Stimulated activated CD4-positive, alpha-beta T cell treated with anti-CD3 and anti-CD28 coated beads, Interleukin-1b, Interleukin-23, amount 100 ng/mL, for 4 hours (primary cell): ENCODE data around the gene UROC1.

Experiments
- DNase-seq, 2 donors: peaks; one replicate each; pipeline ENCODE4 v3.0.0-alpha.2; 2020; ENCODE audit warnings: low read depth in 2 of 2

Gene UROC1

GRCh38 chr3:126530171-126531050 is 12.8 kb upstream of the UROC1 start:
- no peak for DNase-seq

GRCh38 chr3:126529585-126530170 is 12.1 kb upstream of the UROC1 start:
- DNase-seq: no peak

DNA sequence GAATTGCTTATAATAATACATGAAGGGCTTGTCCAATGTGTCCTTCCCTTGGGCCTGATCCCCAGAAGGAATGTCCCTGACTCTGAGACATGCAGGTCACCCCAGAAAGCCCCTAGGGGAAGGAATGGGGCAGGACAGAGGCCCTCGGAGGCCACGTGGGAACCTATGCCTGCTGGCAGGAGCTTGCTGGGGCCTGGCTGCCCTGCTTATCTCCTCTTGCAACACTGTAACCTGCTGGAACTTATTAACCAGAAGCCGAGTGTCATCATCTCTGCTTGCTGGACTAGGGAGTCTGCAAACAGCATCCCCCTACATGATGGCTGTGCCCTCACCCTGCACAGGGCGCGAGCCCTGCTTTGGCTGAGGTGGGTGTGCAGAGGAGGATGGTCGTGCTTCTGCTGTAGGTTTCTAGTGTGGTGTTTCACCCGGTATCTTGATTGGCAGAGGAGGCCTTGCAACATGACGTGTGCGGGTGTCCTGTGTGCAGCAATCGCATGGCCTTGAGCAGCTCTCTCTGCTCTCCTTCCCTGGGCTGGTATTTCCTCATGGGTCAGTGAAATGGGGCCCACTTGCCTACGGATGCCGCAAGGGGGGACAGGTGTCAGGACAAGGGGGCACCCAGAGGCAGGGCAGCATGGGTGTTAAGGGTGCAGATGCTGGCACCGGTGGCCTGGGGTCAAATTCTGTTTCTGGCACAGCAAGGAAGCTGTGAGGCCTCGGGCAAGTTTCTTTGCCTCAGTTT is 11.4 kb upstream of the UROC1 start:
- DNase-seq: no peak

DNA sequence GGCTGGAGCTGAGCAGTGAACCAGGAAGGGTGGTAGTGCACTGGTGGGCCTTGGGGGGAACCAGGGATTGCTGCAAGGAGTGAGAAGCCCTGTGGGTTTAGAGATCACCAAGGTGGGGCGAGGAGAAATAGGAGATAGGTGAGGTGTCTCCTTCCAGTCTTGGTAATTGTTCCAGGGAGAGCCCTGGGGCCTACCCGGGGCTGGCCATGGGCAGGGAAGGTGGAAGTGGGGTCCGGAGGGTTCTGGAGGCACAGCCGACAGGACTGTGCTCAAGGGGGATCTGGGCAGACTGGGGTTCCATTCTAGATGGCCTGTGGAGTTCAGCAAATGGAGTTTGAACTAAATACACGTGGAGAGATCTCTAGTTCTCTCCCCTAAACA is 10.8 kb upstream of the UROC1 start:
- no peak for DNase-seq

GRCh38 chr3:126527455-126528211 is 10.1 kb upstream of the UROC1 start:
- no peak for DNase-seq

GRCh38 chr3:126527006-126527405 is 9.4 kb upstream of the UROC1 start:
- no peak for DNase-seq

DNA sequence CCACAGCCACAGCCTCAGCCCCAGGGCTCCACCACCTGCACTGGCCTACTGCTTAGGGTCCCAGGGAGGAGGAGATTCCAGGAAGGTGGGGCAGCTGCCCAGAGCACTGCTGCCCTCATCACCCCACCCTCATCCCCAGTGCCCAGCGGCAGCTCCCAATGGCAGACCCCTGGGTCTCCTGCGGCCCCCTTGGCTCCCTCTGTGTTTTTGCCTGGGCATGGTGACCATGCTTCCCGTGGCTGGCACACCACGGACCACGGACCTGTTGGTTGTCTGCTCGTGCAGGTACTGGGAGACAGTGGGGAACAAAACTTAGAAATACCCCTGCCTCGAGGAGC is 9.1 kb upstream of the UROC1 start:
- no peak for DNase-seq

- no peak for DNase-seq
Observed at GRCh38 chr3:126525853-126526667, 8.5 kb upstream of the UROC1 start.

DNA sequence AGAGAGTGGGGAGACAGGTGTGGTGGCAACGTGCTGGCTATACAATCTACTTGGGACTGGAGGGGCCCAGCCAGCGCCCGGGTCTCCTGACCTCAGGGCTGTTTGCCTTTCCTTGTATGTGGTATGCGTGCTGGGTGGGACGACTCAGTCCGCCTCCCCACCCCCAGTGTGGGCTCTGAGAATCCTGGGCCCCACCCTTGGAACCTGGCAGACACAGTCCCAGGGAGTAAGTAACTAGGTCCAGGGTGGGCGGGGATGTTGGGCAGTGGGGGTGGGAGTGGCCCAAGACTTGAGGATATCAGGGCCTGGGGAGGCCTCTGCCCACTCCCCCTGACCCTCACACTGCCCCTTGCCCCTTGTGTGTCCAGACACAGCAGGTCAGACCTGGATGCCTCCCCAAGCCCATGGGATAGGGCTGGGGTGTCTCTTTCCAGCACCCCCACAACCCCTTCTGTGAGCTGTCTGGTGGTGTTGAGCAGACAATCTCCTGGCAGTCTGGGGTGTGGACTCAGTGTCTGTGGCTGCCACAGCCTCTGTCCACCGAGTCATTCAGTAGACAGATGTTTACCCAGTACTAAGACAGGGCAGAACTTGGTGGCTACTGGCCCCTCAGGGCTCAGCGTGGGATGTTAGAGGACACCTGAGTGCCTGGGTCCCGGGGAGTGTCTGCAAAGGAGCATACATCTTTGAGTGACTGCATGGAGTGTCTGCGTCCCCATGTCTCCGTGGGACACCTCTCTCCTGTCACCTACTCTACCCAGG is 7.7 kb upstream of the UROC1 start:
- no peak for DNase-seq

DNA sequence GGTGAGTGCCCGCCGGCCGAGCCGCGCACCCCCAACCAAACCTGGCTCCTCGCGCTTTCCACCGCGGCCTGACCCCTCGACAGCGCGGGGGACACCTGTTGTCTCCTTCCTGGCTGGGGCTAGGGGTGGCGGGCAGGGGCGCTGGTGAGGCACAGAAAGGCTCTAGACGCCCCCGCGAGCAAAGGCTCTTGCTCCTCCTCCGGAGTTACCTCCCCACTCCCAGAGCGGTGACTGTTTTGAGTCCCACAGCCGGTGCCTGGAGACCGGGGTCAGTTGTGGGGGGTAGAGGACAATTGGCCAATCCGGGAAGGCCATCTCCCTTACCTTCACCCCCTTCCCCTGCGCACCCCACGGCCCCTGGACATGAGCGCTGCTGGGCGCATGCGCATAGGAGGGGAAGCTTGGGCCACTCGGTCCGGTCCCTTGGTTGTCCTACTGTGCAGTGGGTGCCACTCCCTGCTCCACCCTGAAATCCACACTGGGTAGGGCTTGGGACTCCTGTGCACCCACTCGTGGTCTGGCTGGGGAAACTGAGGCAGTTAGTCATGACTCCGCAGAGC is 6.9 kb upstream of the UROC1 start:
- no peak for DNase-seq

DNA sequence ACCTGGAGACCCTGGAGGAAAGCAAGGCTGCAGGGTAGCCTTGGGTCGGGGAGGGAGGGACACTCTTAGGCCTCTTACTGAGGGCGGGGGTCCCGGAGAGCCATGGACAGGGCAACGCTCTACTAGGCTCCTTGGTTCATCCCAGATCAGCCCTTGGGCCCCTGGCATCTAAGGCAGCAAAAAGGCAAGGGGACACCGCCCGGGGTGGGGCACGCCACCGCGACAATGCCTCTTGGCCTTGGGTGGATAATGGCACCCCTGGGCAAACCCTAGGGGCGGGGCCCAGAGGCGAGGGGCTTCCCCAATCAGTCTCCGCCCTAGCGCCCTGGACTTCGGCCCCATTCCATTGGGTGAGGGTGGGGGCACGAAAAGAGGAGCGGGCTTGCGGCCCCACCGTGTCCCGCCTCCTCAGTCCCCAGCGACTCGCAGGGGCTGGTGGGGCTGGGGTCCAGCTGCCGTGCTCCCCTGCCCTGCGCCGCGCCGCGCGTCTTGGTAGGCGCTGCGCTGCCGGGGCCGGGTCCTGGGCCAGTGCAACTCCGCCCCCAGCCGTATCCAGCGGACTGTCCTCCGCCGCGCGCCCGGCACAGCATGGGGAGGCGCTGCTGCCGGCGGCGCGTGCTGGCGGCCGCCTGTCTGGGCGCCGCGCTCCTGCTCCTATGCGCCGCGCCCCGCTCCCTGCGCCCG is 6.3 kb upstream of the UROC1 start, which contains the start of gene CHST13:
TSS of gene CHST13 (plus strand) at position 411 of the 684 bp plus-strand sequence. CDS start at position 589, 178 bp downstream.
- DNase-seq: no peak

DNA sequence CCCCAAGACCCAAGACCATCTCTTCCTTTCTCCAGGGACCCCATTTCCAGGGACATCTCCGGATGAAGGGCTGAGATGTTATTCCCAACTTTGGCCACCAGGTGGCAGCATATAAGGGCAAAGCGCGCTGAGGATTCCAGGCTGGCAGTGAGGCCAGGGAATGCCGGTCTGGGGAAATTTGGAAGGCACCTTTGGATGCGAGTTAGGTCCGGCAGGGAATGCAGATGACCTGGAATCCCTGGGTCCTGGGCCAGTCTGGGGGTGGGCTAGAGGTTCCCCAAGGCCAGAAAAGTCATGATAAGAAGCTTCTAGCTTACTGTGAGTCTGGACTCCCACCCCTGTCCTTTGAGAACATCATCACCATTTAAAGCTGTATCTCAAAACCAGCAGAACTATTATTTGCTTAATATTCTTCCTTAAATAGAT is 4.8 kb upstream of the UROC1 start:
- peak; percentile 17 to 25 for DNase-seq

GRCh38 chr3:126521122-126521891 is 3.7 kb upstream of the UROC1 start:
- no peak for DNase-seq

GRCh38 chr3:126519506-126520455 is 2.2 kb upstream of the UROC1 start:
- no peak for DNase-seq

- no peak for DNase-seq
Observed at GRCh38 chr3:126518779-126519177, 1.2 kb upstream of the UROC1 start.

GRCh38 chr3:126517986-126518778 is 609 bp upstream of the UROC1 start:
- DNase-seq: no peak

- no peak for DNase-seq
Observed at GRCh38 chr3:126516936-126517290, 660 bp downstream of the UROC1 start.
